HL-60 (cell line): ENCODE data around the gene NMNAT2.

Experiments used
- DNase-seq, 2 experiments: peaks; one replicate each; pipeline ENCODE4 v3.0.0-alpha.2; 2010 to 2020; ENCODE audit warnings: low read depth in 1 of 2, low spot score in 1 of 2
- H3K27ac ChIP-seq: fragments of 250-450 bp; sonication (Bioruptor Pico); replicated peaks from 2 replicates; pipeline ENCODE4 v1.5.1; 2020; ENCODE audit warnings: mild to moderate bottlenecking, moderate library complexity
- H3K27me3 ChIP-seq: fragments of 250-450 bp; sonication (Bioruptor Pico); 2 replicates; pipeline ENCODE4 v1.5.1; 2021; ENCODE audit warnings: mild to moderate bottlenecking, moderate library complexity; ENCODE audit not compliant: insufficient read depth, poor library complexity, severe bottlenecking
- H3K4me3 ChIP-seq: replicated peaks from 2 replicates; pipeline ENCODE4 v1.5.1; 2011; ENCODE audit warnings: mild to moderate bottlenecking, control low read depth, low read length; ENCODE audit not compliant: insufficient read depth
- CTCF ChIP-seq: IDR thresholded peaks from one replicate; pipeline ENCODE4 v1.5.1; 2011; ENCODE audit warnings: low read length, control low read depth, inconsistent platforms; ENCODE audit not compliant: insufficient read depth
- GABPA ChIP-seq: IDR thresholded peaks from 2 replicates; pipeline ENCODE4 v1.6.1; 2012; ENCODE audit warnings: low read depth
- POLR2AphosphoS5 ChIP-seq: IDR thresholded peaks from 2 replicates; pipeline ENCODE4 v1.6.1; 2012; ENCODE audit warnings: low read depth
- REST ChIP-seq: IDR thresholded peaks from 2 replicates; pipeline ENCODE4 v1.6.1; 2012; ENCODE audit warnings: low read depth; ENCODE audit not compliant: insufficient replicate concordance
- SPI1 ChIP-seq: IDR thresholded peaks from 2 replicates; pipeline ENCODE4 v1.6.1; 2012; ENCODE audit warnings: low read depth, mild to moderate bottlenecking, borderline replicate concordance

The NMNAT2 gene

DNA sequence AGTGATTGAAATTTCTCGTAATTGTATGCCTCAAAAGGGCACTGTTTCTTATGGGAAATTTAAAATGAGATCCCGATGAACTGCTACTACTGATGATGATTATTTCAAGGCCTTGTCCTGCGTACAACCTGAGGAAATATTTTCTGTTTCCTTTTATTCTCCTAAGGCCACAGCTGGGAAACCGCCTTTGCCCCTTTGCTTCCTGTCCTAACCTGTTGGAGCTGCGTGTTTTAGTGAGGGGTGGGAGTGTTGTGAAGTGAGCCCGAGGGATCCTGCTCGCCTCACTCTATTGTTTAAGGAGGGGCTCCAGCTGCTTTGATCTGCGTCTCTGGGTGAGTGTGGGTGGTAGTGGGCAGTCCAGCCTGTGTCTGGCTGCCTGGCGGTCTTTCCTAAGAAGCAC is 217.7 kb downstream of the NMNAT2 start:
- Histone ChIP-seq H3K27me3 (no peaks in the 10 kb centered on the region), H3K27ac (no peak overlapping the region), H3K4me3 (no peak overlapping the region)
- TF ChIP-seq SPI1 (no peak), REST (no peak), POLR2AphosphoS5 (no peak), CTCF (no peak), GABPA (no peak)
- DNase-seq = no peak

DNA sequence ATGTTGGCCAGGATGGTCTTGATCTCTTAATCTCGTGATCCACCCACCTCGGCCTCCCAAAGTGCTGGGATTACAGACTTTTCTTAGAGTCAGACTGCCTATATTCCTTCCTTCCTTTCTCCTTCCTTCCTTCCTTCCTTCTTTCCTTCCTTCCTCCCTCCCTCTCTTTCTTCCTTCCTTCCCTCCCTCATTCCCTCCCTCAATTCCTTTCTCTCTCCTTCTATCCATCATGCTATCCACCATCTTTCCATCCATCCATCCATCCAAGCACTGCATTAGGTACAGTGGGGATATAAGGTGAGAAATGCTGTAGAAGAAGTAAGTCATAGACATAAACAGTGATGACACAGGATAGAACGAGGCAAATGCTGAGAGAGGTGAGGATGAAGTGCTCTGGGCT is 218.9 kb downstream of the NMNAT2 start:
- no peak for DNase-seq
- Histone ChIP-seq H3K27ac (no peak overlapping the region), H3K4me3 (no peak overlapping the region), H3K27me3 (no peaks in the 10 kb centered on the region)
- TF ChIP-seq CTCF (no peak), GABPA (no peak), SPI1 (no peak), REST (no peak), POLR2AphosphoS5 (no peak)

- no peak overlapping the region for H3K4me3 ChIP-seq
- H3K27me3 ChIP-seq = no peaks in the 10 kb centered on the region
- H3K27ac ChIP-seq = no peak overlapping the region
- no peak for DNase-seq
- TF ChIP-seq POLR2AphosphoS5 = no peak
- TF ChIP-seq REST = no peak
- TF ChIP-seq GABPA = no peak
- no peak for TF ChIP-seq SPI1
- no peak for TF ChIP-seq CTCF
Measured at GRCh38 chr1:183198463-183198862, 219.7 kb downstream of the NMNAT2 start.
